Vagina (tissue), 2 donors: Measurements from ENCODE around the gene DNASE1L3. TPM values are rescaled to one million over a fixed set of nuclear protein-coding genes. Genes with fewer than 3 reads are reported as not detected.
"Not testable (repeated sequence)": the region's sequence is repeated elsewhere in the genome, so short reads cannot be mapped to it uniquely, and the experiment has no call there.

Experiments
- DNase-seq, 2 donors: peaks; one replicate each; pipeline ENCODE4 v3.0.0-alpha.2; 2017; ENCODE audit errors: extremely low spot score in 2 of 2
- H3K27ac ChIP-seq: fragments of 200-600 bp; sonication (generic); one replicate; pipeline ENCODE4 v1.5.1; 2019
- H3K27me3 ChIP-seq: fragments of 200-600 bp; sonication (generic); one replicate; pipeline ENCODE4 v1.5.1; 2019
- H3K36me3 ChIP-seq, 2 donors: fragments of 200-600 bp; sonication (generic); one replicate each; pipeline ENCODE4 v1.5.1; 2017 to 2019
- H3K4me1 ChIP-seq: fragments of 200-600 bp; sonication (generic); one replicate; pipeline ENCODE4 v1.5.1; 2019
- H3K4me3 ChIP-seq, 2 donors: fragments of 200-600 bp; sonication (generic); 1 replicate in 1 of 2; 2 replicates in 1 of 2; pipeline ENCODE4 v1.5.1; 2016 to 2019
- H3K9me3 ChIP-seq: fragments of 200-600 bp; sonication (generic); one replicate; pipeline ENCODE4 v1.5.1; 2019
- CTCF ChIP-seq, 3 experiments: fragments of 450-650 bp in 2 of 3; fragments of 200-600 bp in 1 of 3; sonication (generic) in 1 of 3; IDR thresholded peaks; one replicate each; pipeline ENCODE4 v1.5.1; 2017 to 2019; ENCODE audit warnings: antibody characterized with exemption in 3 of 3, mild to moderate bottlenecking in 2 of 3, moderate library complexity in 2 of 3
- POLR2A ChIP-seq, 2 donors: fragments of 450-650 bp; IDR thresholded peaks; one replicate each; pipeline ENCODE4 v1.6.1; 2017; ENCODE audit warnings: antibody characterized with exemption in 2 of 2, mild to moderate bottlenecking in 2 of 2, moderate library complexity in 2 of 2
- POLR2AphosphoS5 ChIP-seq, 2 donors: sonication (generic); formaldehyde crosslinking; IDR thresholded peaks; one replicate each; pipeline ENCODE4 v1.9.0; 2017; ENCODE audit warnings: antibody characterized with exemption in 2 of 2, mild to moderate bottlenecking in 2 of 2, low read depth in 1 of 2; ENCODE audit not compliant: insufficient read depth in 1 of 2
- intact Hi-C: fragments of 100-400 bp; cut with DNase I; formaldehyde crosslinking; loops from one replicate; pipeline ENCODE4 v1.15.1; 2023
- total RNA-seq: library from RNA; depleted of rRNA; stranded (reverse); fragments of >200 nt; gene quantifications from one replicate; pipeline ENCODE4 v1.2.3, GENCODE V29; 2016

The DNASE1L3 gene
- total RNA-seq, 1 donor from 2014 or later = 13.3 TPM

- intact Hi-C loops = no loop called here
- H3K27me3 ChIP-seq = no peaks in the 10 kb centered on the region
- DNase-seq = no peak
- H3K4me1 ChIP-seq = peaks cover 17% of the 10 kb centered on the region
- no peaks in the 10 kb centered on the region for H3K36me3 ChIP-seq
- no peaks in the 10 kb centered on the region for H3K9me3 ChIP-seq
- no peak overlapping the region for H3K27ac ChIP-seq
- no peak overlapping the region for H3K4me3 ChIP-seq
- TF ChIP-seq POLR2AphosphoS5 (IDR thresholded peaks at IDR 0.05; ENCODE audit: insufficient read depth in 1 of 2, low read depth in 1 of 2) = no peak
- TF ChIP-seq CTCF (IDR thresholded peaks at IDR 0.05) = no peak
- TF ChIP-seq POLR2A (IDR thresholded peaks at IDR 0.05) = no peak
Measured at GRCh38 chr3:58204720-58205119, 6.1 kb downstream of the DNASE1L3 start.

DNA sequence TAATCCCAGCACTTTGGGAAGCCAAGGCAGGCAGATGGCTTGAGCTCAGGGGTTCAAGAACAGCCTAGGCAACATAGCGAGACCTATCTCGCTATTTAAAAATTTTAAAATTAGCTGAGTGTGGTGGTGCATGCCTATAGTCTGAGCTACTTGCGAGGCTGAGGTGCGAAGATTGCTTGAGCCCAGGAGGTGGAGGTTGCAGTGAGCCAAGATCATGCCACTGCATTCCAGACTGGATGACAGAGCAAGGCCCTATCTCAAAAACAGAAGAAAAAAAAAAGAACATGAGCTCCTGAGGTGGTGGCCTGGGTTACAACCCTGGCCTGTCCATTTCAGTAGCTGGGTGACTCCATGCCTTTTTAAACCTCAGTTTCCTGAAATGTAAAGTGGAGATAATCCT lies 7.2 kb downstream of the DNASE1L3 start:
- intact Hi-C loops = no loop called here
- H3K4me3 ChIP-seq = no peak overlapping the region
- peaks cover 28% of the 10 kb centered on the region for H3K4me1 ChIP-seq
- H3K27ac ChIP-seq = no peak overlapping the region
- no peaks in the 10 kb centered on the region for H3K36me3 ChIP-seq
- TF ChIP-seq POLR2AphosphoS5 (IDR thresholded peaks at IDR 0.05; ENCODE audit: insufficient read depth in 1 of 2, low read depth in 1 of 2) = no peak
- no peak for TF ChIP-seq CTCF (IDR thresholded peaks at IDR 0.05)
- TF ChIP-seq POLR2A (IDR thresholded peaks at IDR 0.05) = no peak
- H3K27me3 ChIP-seq = no peaks in the 10 kb centered on the region
- DNase-seq = no peak
- H3K9me3 ChIP-seq = no peaks in the 10 kb centered on the region

GRCh38 chr3:58202917-58203360 lies 7.8 kb downstream of the DNASE1L3 start:
- Histone ChIP-seq H3K36me3 (no peaks in the 10 kb centered on the region), H3K27me3 (no peaks in the 10 kb centered on the region), H3K4me3 (no peak overlapping the region), H3K9me3 (no peaks in the 10 kb centered on the region), H3K27ac (no peak overlapping the region), H3K4me1 (peaks cover 33% of the 10 kb centered on the region)
- DNase-seq = no peak
- intact Hi-C loops = no loop called here
- TF ChIP-seq POLR2A (IDR thresholded peaks at IDR 0.05) = no peak
- TF ChIP-seq POLR2AphosphoS5 (IDR thresholded peaks at IDR 0.05; ENCODE audit: insufficient read depth in 1 of 2, low read depth in 1 of 2) = no peak
- no peak for TF ChIP-seq CTCF (IDR thresholded peaks at IDR 0.05)

GRCh38 chr3:58201451-58201850 lies 9.3 kb downstream of the DNASE1L3 start:
- H3K27me3 ChIP-seq, intact Hi-C loops, H3K4me3 ChIP-seq, H3K27ac ChIP-seq, H3K36me3 ChIP-seq, DNase-seq, H3K9me3 ChIP-seq: not testable (repeated sequence)
- peaks cover 33% of the 10 kb centered on the region for H3K4me1 ChIP-seq

DNA sequence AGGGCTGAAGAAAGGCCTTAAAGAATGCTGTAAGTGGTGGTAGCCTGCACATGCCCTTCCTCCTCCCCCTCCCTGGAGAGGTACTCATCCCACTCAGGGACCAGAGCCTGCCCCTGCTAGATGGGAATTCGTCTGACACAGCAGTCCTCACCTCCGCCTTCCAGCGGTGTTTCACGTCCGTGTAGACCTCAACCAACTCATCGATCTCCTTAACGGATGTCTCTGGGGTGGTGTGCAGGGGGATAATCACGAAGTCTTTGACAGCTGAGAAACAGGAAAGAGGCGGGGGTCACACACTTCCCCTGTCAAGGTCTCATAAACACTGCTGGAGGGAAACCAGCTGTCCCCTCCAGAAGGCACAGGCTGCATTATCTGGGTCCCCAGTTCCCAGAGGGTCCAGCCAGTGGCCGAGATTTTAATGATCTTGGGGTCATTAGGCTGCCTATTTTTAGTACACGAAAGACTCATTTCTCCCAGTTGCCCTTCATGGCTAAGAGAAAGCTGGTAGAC lies 9.9 kb downstream of the DNASE1L3 start:
- no peaks in the 10 kb centered on the region for H3K27me3 ChIP-seq
- intact Hi-C loops = no loop called here
- peak overlapping the region; percentile 29 for H3K27ac ChIP-seq
- no peaks in the 10 kb centered on the region for H3K36me3 ChIP-seq
- TF ChIP-seq POLR2A (IDR thresholded peaks at IDR 0.05) = no peak
- no peak for TF ChIP-seq CTCF (IDR thresholded peaks at IDR 0.05)
- TF ChIP-seq POLR2AphosphoS5 (IDR thresholded peaks at IDR 0.05; ENCODE audit: insufficient read depth in 1 of 2, low read depth in 1 of 2) = no peak
- H3K4me3 ChIP-seq = no peak overlapping the region
- H3K9me3 ChIP-seq = no peaks in the 10 kb centered on the region
- no peak for DNase-seq
- H3K4me1 ChIP-seq = peaks cover 30% of the 10 kb centered on the region
